ENCODE data around the gene METTL18.
"Not testable (repeated sequence)": the region's sequence is repeated elsewhere in the genome, so short reads cannot be mapped to it uniquely, and the experiment has no call there.

Gene METTL18

GRCh38 chr1:169794530-169795416, at the start of gene METTL18:
TSS of gene METTL18 (minus strand) at chr1:169794907. CDS start at chr1:169793695, 1,212 bp downstream.
- peak; percentile 79 for DNase-seq

GRCh38 chr1:169838942-169839341, 44.2 kb upstream of the METTL18 start:
- DNase-seq, result no peak

DNA sequence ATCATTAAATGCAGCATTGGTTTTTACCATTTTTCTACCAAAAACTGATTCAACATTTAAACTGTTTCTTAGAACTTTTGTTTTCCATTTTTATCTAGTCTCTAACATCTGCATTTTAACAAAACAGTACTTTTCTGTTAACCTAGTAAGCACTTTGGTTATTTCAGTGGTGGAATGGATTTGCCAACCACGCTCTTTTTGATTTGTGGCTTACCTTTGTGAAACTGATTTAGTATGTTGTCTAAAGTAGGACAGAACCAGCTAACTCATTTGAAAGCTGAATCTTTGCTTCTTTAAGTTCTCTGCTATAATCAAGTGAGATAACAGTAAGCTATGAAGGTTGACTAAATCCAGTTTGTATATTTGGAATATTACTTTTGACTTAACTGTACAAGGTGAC, 41.5 kb upstream of the METTL18 start:
- DNase-seq, result no peak

DNA sequence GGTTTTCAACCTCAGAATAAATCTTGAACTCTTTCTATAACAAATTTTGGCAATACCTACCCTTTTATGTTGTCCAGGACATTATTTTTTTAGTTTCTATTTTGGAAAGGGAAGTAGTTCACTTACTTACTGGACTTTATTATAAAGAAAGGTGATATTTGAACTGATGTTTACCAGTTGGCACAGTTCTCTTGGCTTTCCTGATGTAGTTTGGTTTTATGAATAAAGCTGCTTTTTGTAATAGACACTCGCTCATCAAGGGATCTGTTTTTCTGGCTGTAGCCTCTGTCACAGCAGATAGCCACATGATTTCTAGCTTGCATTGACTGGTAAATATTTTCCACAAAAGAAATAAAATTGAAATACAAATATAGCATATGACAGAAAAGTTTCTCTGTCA, 40.9 kb upstream of the METTL18 start:
- no peak for DNase-seq

GRCh38 chr1:169834869-169835268, 40.2 kb upstream of the METTL18 start:
- no peak for DNase-seq

- DNase-seq, result no peak
Measured at GRCh38 chr1:169833179-169833901, 38.6 kb upstream of the METTL18 start.

DNA sequence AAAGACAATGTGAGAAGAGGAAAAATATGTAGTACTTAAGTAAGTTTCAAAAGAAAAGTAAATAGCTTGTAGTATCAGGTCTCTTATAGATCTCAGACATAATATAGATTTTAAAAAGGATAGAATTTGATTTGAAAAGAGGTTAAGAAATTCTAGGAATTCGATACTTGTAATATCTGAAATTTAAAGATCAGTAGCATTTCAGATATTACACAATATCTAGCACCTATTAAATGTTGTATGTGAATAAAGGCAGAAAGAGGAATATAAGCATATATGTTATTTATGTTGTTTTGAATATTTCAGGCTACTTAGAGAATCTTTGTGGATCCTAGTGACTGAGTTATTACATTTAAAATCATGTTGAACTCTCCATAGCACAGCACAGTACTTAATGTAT, 35.0 kb upstream of the METTL18 start:
- DNase-seq, result no peak

GRCh38 chr1:169824153-169824552, 29.4 kb upstream of the METTL18 start:
- DNase-seq, result no peak

- no peak for DNase-seq
Measured at GRCh38 chr1:169821500-169821899, 26.8 kb upstream of the METTL18 start.

GRCh38 chr1:169816617-169817016, 21.9 kb upstream of the METTL18 start:
- no peak for DNase-seq

GRCh38 chr1:169814265-169814664, 19.6 kb upstream of the METTL18 start:
- no peak for DNase-seq

- DNase-seq, result no peak
Measured at GRCh38 chr1:169812131-169812530, 17.4 kb upstream of the METTL18 start.

GRCh38 chr1:169811418-169812035, 16.8 kb upstream of the METTL18 start:
- DNase-seq, result not testable (repeated sequence)

DNA sequence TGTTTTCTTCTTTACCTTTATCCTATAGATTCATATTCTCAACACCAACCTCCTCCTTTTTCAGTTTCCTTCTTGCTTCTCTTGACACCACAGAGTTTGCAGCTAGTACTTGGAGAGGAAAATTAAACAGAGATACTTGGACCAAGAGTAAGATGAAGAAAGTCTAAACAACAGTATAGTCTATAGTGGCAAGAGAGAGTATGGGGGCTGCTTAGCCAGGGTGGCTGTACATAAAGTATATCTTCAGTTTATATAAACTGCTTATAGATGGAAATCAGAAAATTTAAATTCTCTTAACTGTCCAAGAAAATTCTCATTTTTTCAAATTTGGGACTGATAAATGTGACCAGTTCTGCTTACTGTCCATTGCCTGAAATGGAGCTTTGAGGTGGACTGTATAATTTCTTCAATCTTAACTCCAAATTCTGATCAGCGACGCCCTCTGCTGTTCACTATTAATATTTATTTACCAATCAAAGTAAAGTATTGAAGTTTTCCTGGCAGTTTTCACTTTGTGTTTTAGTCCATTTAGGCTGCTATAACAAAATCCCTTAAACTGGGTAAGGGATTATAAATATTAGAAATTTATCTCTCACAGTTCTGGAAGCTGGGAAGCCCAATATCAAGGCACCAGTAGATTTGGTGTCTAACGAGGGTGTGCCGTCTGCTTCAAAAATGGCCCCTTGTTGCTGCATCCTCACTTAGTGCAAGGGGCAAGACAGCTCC, 14.8 kb upstream of the METTL18 start:
- no peak for DNase-seq

DNA sequence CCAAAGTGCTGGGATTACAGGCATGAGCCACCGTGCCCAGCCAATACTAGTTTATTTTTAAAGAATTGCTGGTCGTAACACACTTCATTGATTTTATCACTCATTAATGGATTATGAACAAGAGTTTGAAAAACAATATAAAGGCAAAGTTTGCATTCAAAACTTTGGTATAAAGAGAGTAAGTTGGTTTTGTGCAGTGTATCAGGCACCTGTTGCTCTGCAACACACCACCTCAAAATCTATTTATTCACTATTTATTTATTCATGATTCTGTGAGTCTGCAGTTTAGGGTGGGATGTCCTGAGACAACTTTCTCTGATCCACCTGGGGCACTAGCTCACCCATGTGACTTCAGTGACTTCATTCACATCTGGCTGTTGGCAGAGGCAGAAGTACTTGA, 10.2 kb upstream of the METTL18 start:
- DNase-seq, result no peak

- no peak for DNase-seq
Measured at GRCh38 chr1:169802888-169803287, 8.2 kb upstream of the METTL18 start.

DNA sequence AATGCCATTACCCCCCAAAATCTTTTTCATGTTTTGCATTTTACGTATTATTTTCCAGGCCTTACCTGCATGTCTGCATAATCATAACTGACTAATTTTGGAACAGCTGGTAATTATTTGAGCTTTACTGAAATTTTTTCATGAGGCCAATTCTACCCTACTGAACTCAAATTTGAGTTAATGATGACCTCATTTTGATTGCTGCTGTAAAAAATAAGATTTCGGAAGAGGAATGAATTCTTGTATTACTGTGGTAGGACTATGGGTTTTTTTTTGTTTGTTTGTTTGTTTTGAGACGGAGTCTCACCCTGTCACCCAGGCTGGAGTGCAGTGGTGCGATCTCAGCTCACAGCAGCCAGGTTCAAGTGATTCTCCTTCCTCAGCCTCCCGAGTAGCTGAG, 2.6 kb upstream of the METTL18 start:
- no peak for DNase-seq

GRCh38 chr1:169796274-169796810, 1.6 kb upstream of the METTL18 start:
- DNase-seq, result no peak

- DNase-seq, result no peak
Measured at GRCh38 chr1:169795687-169796086, 980 bp upstream of the METTL18 start.

GRCh38 chr1:169793730-169794129, 977 bp downstream of the METTL18 start:
- no peak for DNase-seq

GRCh38 chr1:169788402-169788801, 6.3 kb downstream of the METTL18 start:
- DNase-seq, result no peak

DNA sequence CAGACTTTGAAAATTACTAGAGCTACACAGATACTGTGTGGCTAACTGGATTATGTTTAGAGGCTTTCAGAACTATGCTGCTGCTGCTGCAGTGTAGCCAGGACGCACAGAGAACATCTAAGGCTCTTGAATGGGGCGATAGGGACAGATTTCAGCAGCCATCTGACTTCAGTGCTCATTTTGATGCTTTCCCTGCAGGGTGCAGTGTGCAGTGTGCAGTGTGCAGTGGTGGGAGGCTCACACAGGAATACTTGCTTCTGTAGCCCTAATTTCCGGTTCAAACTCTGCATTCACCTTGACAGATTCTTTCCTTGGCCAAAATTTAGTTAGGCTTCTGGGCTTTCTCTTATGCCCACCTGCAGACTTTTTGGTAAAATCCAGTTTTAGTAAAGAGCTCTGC, 7.7 kb downstream of the METTL18 start:
- DNase-seq, result no peak

GRCh38 chr1:169785267-169785666, 9.4 kb downstream of the METTL18 start:
- no peak for DNase-seq
